T-helper 2 cell treated with Interferon-gamma antibody and Interleukin-4, amounts not matched to agents 100 ng/mL and 5 ng/mL, for 36 hours (primary cell): ENCODE results near the gene TUBE1. TPM values are rescaled to one million over a fixed set of nuclear protein-coding genes. Genes with fewer than 3 reads are reported as not detected.
"Not testable (repeated sequence)": the region's sequence is repeated elsewhere in the genome, so short reads cannot be mapped to it uniquely, and the experiment has no call there.

Experiments used
- intact Hi-C: fragments of 100-400 bp; cut with micrococcal nuclease; formaldehyde crosslinking; loops from one replicate; pipeline ENCODE4 v1.15.1; 2023
- total RNA-seq: library from RNA; stranded (reverse); gene quantifications from 2 replicates; pipeline ENCODE4 v1.2.3, GENCODE V29; 2022

The TUBE1 gene
- total RNA-seq, 1 donor from 2014 or later = 15.4 TPM

GRCh38 chr6:112065426-112065986, 21.8 kb downstream of the TUBE1 start:
- intact Hi-C loops = no loop called here

GRCh38 chr6:112062966-112063365, 24.3 kb downstream of the TUBE1 start:
- intact Hi-C loops = no loop called here

GRCh38 chr6:112061605-112062004, 25.7 kb downstream of the TUBE1 start:
- intact Hi-C loops = no loop called here

- intact Hi-C loops = no loop called here
These were observed 28.8 kb downstream of the TUBE1 start for GRCh38 chr6:112058243-112059032.

- intact Hi-C loops = no loop called here
These were observed 32.6 kb downstream of the TUBE1 start for GRCh38 chr6:112054555-112055190.

- intact Hi-C loops = no loop called here
These were observed 33.3 kb downstream of the TUBE1 start, which contains the start of gene CCN6 for GRCh38 chr6:112054001-112054400. Gene CCN6 (plus strand): TSS chr6:112054104. CDS start chr6:112054358, 254 bp downstream.

GRCh38 chr6:112051251-112051740, 36.0 kb downstream of the TUBE1 start:
- intact Hi-C loops = not testable (repeated sequence)

GRCh38 chr6:112050429-112050828, 36.9 kb downstream of the TUBE1 start:
- intact Hi-C loops = no loop called here

GRCh38 chr6:112049996-112050395, 37.3 kb downstream of the TUBE1 start:
- intact Hi-C loops = loop anchor here (10.0 kb wide), 1 partner anchor 1035 kb away; no protein-coding TSS in a partner anchor

- intact Hi-C loops = loop anchor here (10.0 kb wide), 1 partner anchor 1034 kb away; no protein-coding TSS in a partner anchor
These were observed 38.1 kb downstream of the TUBE1 start for GRCh38 chr6:112049026-112049799.

- intact Hi-C loops = loop anchor here (10.0 kb wide), 1 partner anchor 1033 kb away; no protein-coding TSS in a partner anchor
These were observed 39.8 kb downstream of the TUBE1 start for GRCh38 chr6:112047523-112047922.

- intact Hi-C loops = loop anchor here (5.0 to 10.0 kb wide), 2 partner anchors 193 to 1030 kb away; no protein-coding TSS in a partner anchor
These were observed 42.4 kb downstream of the TUBE1 start for GRCh38 chr6:112044856-112045255.

- intact Hi-C loops = loop anchor here (5.0 to 10.0 kb wide), 2 partner anchors 192 to 1029 kb away; no protein-coding TSS in a partner anchor
These were observed 43.1 kb downstream of the TUBE1 start for GRCh38 chr6:112044196-112044595.

- intact Hi-C loops = loop anchor here (1.0 to 10.0 kb wide), 13 partner anchors 15 to 1029 kb away; partner anchors contain the start of genes FAM229B, FYN and TUBE1
These were observed 44.0 kb downstream of the TUBE1 start for GRCh38 chr6:112043032-112044007.

- intact Hi-C loops = loop anchor here (5.0 to 10.0 kb wide), 2 partner anchors 189 to 1027 kb away; no protein-coding TSS in a partner anchor
These were observed 45.7 kb downstream of the TUBE1 start for GRCh38 chr6:112041535-112041934.

- intact Hi-C loops = loop anchor here (5.0 to 10.0 kb wide), 2 partner anchors 189 to 1026 kb away; no protein-coding TSS in a partner anchor
These were observed 46.3 kb downstream of the TUBE1 start for GRCh38 chr6:112040956-112041355.

GRCh38 chr6:112039431-112039770, 47.9 kb downstream of the TUBE1 start:
- intact Hi-C loops = no loop called here

- intact Hi-C loops = no loop called here
These were observed 48.4 kb downstream of the TUBE1 start for GRCh38 chr6:112038756-112039430.

GRCh38 chr6:112038268-112038667, 49.0 kb downstream of the TUBE1 start:
- intact Hi-C loops = no loop called here
